HFF-Myc (cell line): ENCODE measurements around the gene MOV10L1.
"Not testable (repeated sequence)": the region's sequence is repeated elsewhere in the genome, so short reads cannot be mapped to it uniquely, and the experiment has no call there.

ENCODE experiments used
- DNase-seq: peaks from one replicate; pipeline ENCODE4 v3.0.0-alpha.2; 2011; ENCODE audit warnings: low read depth; ENCODE audit errors: extremely low read depth
- H3K4me3 ChIP-seq: replicated peaks from 2 replicates; pipeline ENCODE4 v1.5.1; 2011; ENCODE audit warnings: low read depth, mild to moderate bottlenecking, control low read depth, low read length
- TF ChIP-seq, protein P1 (sequence below): IDR thresholded peaks from 2 replicates; pipeline ENCODE4 v1.5.1; 2012; ENCODE audit warnings: mild to moderate bottlenecking, low read depth, low read length, control low read depth; ENCODE audit errors: missing control alignments

The MOV10L1 gene

DNA sequence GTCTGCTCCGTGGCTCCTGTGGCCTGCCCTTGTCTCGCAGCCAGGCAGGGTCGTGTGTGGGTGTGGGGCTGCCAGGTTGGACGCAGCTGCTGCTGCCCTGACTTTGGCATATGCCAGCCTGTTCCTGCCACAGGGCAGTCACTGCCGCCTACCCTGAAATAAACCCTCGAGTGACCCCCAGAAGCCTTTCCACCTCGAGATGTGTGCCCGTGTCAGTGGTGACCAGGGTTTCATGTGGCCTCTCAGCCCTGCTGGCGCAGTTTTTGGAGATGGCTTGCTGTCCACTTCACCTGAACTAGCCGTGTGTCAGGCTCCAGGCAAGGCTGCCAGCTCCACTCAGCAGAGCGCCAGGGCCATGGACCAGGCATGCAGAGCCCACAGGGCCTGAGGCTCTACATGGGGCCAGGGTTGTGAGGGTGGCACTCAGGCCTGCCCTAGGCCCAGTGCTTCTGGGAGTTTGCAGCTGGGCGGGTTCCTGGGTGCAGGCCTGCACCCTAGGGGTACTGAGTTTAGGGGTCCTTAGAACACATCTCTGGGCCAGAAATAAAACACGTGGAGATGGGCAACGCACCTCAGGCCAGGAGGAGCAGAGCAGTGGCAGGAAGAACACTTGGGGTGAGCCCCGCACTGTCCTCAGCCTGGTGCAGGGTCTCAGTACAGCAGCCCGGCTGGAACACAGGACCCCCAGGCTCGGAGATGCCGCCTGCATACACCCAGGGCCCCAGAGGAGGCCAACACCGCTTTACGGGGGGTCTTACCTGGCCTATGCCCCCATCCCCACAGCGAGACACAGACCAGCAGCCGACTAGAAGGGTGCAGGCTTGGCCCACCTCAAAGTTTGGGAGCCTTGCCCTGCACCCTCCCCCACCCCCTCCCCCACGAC, 71.9 kb downstream of the MOV10L1 start:
- TF ChIP-seq, protein P1, sequence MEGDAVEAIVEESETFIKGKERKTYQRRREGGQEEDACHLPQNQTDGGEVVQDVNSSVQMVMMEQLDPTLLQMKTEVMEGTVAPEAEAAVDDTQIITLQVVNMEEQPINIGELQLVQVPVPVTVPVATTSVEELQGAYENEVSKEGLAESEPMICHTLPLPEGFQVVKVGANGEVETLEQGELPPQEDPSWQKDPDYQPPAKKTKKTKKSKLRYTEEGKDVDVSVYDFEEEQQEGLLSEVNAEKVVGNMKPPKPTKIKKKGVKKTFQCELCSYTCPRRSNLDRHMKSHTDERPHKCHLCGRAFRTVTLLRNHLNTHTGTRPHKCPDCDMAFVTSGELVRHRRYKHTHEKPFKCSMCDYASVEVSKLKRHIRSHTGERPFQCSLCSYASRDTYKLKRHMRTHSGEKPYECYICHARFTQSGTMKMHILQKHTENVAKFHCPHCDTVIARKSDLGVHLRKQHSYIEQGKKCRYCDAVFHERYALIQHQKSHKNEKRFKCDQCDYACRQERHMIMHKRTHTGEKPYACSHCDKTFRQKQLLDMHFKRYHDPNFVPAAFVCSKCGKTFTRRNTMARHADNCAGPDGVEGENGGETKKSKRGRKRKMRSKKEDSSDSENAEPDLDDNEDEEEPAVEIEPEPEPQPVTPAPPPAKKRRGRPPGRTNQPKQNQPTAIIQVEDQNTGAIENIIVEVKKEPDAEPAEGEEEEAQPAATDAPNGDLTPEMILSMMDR, result no peak
- DNase-seq, result no peak
- no peak overlapping the region for H3K4me3 ChIP-seq

DNA sequence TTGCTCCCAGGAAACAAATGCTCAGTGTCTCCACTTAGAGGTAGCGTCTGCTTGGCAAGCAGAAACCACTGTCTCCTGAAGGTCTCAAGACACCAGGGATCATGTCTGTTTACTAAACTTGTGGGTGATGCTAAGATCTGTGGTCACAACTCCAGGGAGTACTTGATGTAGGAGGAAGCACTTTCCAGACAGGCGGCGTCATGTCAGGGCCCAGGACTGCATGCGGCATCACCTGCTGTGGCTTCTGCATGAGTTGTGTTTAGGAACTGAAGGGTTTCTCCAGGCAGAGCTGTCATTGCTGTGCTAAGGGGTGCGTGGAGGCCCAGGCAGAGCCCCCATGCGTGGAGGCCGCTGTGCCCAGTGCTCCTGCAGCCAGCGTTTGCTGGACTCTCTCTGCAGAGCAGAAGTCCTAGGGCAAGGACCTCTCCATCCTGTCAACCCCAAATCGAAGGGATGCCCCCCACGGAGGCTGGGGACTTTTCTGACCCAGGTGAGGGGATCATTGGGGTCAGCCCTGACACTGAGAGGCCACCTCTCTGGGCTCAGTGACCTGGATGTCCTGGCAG, 72.7 kb downstream of the MOV10L1 start:
- H3K4me3 ChIP-seq, result no peak overlapping the region
- TF ChIP-seq, protein P1, result no peak
- DNase-seq, result no peak

DNA sequence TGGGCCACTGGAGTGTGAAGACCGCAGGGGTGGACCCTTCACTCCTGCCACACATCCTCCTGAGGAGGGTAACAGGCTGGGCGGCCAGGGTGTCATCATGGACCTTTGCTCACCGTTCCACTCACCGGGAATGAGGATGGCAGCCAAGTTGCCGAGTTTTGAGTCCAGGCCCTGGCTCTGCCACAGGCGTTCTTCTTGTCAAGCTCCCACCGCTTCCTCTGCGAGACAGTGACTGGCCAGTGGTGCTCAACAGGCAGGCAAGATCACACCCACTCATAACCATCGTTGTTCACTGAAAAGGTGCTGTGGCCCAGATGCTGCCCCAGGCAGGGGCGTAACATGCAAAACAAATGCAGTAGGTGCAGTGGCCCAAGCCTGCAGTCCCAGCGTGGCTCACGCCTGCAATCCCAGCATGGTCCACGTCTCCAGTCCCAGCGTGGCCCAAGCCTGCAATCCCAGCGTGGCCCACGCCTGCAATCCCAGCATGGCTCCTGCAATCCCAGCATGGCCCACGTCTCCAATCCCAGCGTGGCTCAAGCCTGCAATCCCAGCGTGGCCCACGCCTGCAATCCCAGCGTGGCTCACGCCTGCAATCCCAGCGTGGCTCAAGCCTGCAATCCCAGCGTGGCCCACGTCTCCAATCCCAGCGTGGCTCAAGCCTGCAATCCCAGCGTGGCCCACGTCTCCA, 75.8 kb downstream of the MOV10L1 start:
- H3K4me3 ChIP-seq, result no peak overlapping the region
- TF ChIP-seq, protein P1, result no peak
- DNase-seq, result no peak

DNA sequence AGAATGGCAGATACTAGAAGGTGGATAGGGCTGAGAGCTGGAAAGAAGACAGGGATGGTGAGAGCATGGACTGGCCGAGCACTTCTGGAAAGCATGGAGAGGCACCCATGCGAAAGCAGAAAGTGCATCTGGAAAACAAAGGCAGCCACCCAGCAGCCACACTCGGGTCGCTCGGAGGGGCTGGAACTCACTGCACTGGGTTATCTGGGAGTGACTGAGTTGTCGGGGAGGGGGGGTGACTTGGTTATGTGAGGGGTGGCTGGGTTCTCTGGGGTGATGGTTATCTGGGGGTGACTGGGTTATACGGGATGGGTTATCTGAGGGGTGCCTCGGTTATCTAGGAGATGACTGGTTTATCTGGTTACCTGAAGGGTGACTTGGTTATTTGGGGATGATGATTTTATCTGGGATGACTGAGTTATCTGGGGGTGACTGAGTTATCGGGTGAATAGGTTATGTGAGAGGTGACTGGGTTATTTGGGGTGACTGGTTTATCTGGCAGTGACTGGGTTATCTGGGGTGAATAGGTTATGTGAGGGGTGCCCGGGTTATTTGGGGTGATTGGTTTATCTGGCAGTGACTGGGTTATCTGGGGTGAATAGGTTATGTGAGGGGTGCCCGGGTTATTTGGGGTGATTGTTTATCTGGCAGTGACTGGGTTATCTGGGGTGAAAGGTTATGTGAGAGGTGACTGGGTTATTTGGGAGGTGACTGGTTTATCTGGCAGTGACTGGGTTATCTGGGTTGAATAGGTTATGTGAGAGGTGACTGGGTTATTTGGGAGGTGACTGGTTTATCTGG, 78.1 kb downstream of the MOV10L1 start:
- no peak for DNase-seq
- no peak overlapping the region for H3K4me3 ChIP-seq
- TF ChIP-seq, protein P1, result no peak

DNA sequence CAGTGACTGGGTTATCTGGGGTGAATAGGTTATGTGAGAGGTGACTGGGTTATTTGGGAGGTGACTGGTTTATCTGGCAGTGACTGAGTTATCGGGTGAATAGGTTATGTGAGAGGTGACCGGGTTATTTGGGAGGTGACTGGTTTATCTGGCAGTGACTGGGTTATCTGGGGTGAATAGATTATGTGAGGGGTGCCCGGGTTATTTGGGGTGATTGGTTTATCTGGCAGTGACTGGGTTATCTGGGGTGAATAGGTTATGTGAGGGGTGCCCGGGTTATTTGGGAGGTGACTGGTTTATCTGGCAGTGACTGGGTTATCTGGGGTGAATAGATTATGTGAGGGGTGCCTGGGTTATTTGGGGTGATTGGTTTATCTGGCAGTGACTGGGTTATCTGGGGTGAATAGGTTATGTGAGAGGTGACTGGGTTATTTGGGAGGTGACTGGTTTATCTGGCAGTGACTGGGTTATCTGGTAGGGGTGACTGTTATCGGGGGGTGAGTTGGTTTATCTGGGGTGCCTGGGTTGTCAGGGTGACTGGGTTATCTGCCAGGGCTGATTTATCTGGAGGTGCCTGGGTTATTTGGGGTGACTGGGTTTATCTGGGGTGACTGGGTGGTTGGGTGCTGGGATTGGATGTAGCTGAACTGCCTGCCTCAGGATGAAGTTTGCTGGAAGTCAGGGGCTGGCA, 78.8 kb downstream of the MOV10L1 start:
- H3K4me3 ChIP-seq, DNase-seq: not testable (repeated sequence)

DNA sequence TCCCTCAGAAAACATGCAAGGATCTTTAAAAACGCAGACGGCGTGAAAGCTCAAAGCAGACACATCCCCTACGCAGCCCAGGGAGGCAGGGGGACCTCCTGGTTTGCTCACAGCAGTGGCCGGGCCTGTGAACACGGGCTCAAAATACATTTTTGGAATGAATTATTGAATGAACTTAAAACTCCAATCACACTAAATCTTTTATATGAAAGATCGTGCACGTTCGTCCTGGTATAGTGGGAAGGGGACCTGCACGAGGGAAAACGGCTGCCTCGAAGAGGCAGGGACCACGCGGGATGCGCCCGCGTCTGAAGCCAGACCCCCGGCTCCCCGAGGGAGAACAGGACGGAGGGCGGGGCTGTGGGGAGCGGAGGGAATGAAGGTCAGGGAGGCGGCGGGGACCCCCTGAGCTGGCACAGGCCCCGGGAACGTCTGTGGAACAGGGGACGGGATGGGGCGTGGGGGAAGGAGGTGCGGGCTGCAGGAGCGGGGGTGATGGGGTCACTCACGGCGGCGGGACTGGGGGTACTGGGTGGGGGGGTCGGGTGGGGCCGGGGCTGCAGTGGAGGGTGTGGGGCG, 79.5 kb downstream of the MOV10L1 start:
- TF ChIP-seq, protein P1, result no peak
- H3K4me3 ChIP-seq, result no peak overlapping the region
- no peak for DNase-seq
